HEK293 (cell line): ENCODE results near the gene SPACA4.

ENCODE experiments used
- CTCF ChIA-PET: fragments of 350-600 bp; formaldehyde crosslinking; extraction: SDS; loops from one replicate; lab custom pipeline; 2021; ENCODE audit warnings: antibody characterized with exemption; lab: Yijun Ruan, JAX
- POLR2A ChIA-PET: fragments of 300-600 bp; formaldehyde crosslinking; extraction: SDS; loops from one replicate; lab custom pipeline; 2020; ENCODE audit warnings: antibody characterized with exemption, inconsistent platforms; lab: Yijun Ruan, JAX
- H3K27ac ChIP-seq: fragments of 200-500 bp; sonication (Bioruptor generic); 2 replicates; pipeline ENCODE4 v1.5.1; 2014; ENCODE audit warnings: low read depth, low read length, control low read depth, inconsistent platforms; ENCODE audit errors: extremely low read depth
- H3K36me3 ChIP-seq, 2 experiments: fragments of 200-500 bp in 1 of 2; sonication (Bioruptor generic) in 1 of 2; 1 replicate in 1 of 2; 2 replicates in 1 of 2; pipeline ENCODE4 v1.5.1; 2014 to 2017; ENCODE audit warnings: inconsistent platforms in 2 of 2, low read length in 2 of 2; ENCODE audit not compliant: control insufficient read depth in 2 of 2, insufficient read depth in 1 of 2
- H3K4me1 ChIP-seq: fragments of 200-500 bp; sonication (Bioruptor generic); 2 replicates; pipeline ENCODE4 v1.5.1; 2014; ENCODE audit warnings: mild to moderate bottlenecking, low read length, inconsistent platforms; ENCODE audit not compliant: control insufficient read depth, insufficient read depth
- H3K4me3 ChIP-seq: 2 replicates; pipeline ENCODE4 v1.5.1; 2011; ENCODE audit warnings: low read depth, mild to moderate bottlenecking, control low read depth, low read length, moderate library complexity
- H3K9me3 ChIP-seq: fragments of 200-500 bp; sonication (Bioruptor generic); 2 replicates; pipeline ENCODE4 v1.5.1; 2014; ENCODE audit warnings: low read depth, low read length, inconsistent platforms; ENCODE audit not compliant: control insufficient read depth, insufficient read depth
- GLIS1 ChIP-seq: fragments of 450-650 bp; formaldehyde crosslinking; IDR thresholded peaks from 2 replicates; pipeline ENCODE4 v1.5.1; 2016; ENCODE audit warnings: missing biosample characterization, missing genetic modification characterization
- KLF16 ChIP-seq: fragments of 450-650 bp; formaldehyde crosslinking; IDR thresholded peaks from 2 replicates; pipeline ENCODE4 v1.5.1; 2017; ENCODE audit warnings: missing biosample characterization, missing genetic modification characterization
- KLF8 ChIP-seq: fragments of 450-650 bp; formaldehyde crosslinking; IDR thresholded peaks from 2 replicates; pipeline ENCODE4 v1.5.1; 2016; ENCODE audit warnings: missing biosample characterization, missing genetic modification characterization
- MEIS1 ChIP-seq: sonication (generic); formaldehyde crosslinking; IDR thresholded peaks from 2 replicates; pipeline ENCODE4 v1.8.1; 2022; ENCODE audit warnings: missing genetic modification reagents, mild to moderate bottlenecking, borderline replicate concordance
- MZF1 ChIP-seq: fragments of 450-650 bp; formaldehyde crosslinking; IDR thresholded peaks from 2 replicates; pipeline ENCODE4 v1.5.1; 2017; ENCODE audit warnings: missing biosample characterization, missing genetic modification characterization, borderline replicate concordance
- OSR2 ChIP-seq: fragments of 450-650 bp; formaldehyde crosslinking; IDR thresholded peaks from 2 replicates; pipeline ENCODE4 v1.5.1; 2016; ENCODE audit warnings: missing biosample characterization, missing genetic modification characterization
- REPIN1 ChIP-seq: fragments of 450-650 bp; formaldehyde crosslinking; IDR thresholded peaks from 2 replicates; pipeline ENCODE4 v1.5.1; 2017; ENCODE audit warnings: missing biosample characterization, missing genetic modification characterization, low read depth
- SETDB1 ChIP-seq: IDR thresholded peaks from one replicate; pipeline ENCODE4 v1.6.1; 2017; ENCODE audit warnings: mild to moderate bottlenecking, low read length, moderate library complexity, mixed read lengths; ENCODE audit not compliant: insufficient read length
- WT1 ChIP-seq: fragments of 450-650 bp; formaldehyde crosslinking; IDR thresholded peaks from 2 replicates; pipeline ENCODE4 v1.5.1; 2016; ENCODE audit warnings: missing biosample characterization, missing genetic modification characterization
- ZEB2 ChIP-seq: fragments of 450-650 bp; formaldehyde crosslinking; IDR thresholded peaks from 2 replicates; pipeline ENCODE4 v1.5.1; 2016; ENCODE audit warnings: missing biosample characterization, missing genetic modification characterization
- ZNF10 ChIP-seq: fragments of 450-650 bp; formaldehyde crosslinking; IDR thresholded peaks from 2 replicates; pipeline ENCODE4 v1.5.1; 2017; ENCODE audit warnings: missing biosample characterization, missing genetic modification characterization
- ZNF140 ChIP-seq: fragments of 450-650 bp; formaldehyde crosslinking; IDR thresholded peaks from 2 replicates; pipeline ENCODE4 v1.5.1; 2016; ENCODE audit warnings: missing biosample characterization, missing genetic modification characterization
- ZNF175 ChIP-seq: fragments of 450-650 bp; formaldehyde crosslinking; IDR thresholded peaks from 2 replicates; pipeline ENCODE4 v1.5.1; 2016; ENCODE audit warnings: missing biosample characterization, missing genetic modification characterization
- ZNF2 ChIP-seq: fragments of 450-650 bp; formaldehyde crosslinking; IDR thresholded peaks from 2 replicates; pipeline ENCODE4 v1.5.1; 2016; ENCODE audit warnings: missing biosample characterization, missing genetic modification characterization
- ZNF214 ChIP-seq: fragments of 450-650 bp; formaldehyde crosslinking; IDR thresholded peaks from 2 replicates; pipeline ENCODE4 v1.5.1; 2017; ENCODE audit warnings: missing biosample characterization, mild to moderate bottlenecking, missing genetic modification characterization, borderline replicate concordance
- ZNF335 ChIP-seq: fragments of 450-650 bp; formaldehyde crosslinking; conservative IDR thresholded peaks from 2 replicates; pipeline ENCODE4 v1.5.1; 2016; ENCODE audit warnings: missing biosample characterization, missing genetic modification characterization
- ZNF391 ChIP-seq: fragments of 450-650 bp; formaldehyde crosslinking; IDR thresholded peaks from 2 replicates; pipeline ENCODE4 v1.5.1; 2016; ENCODE audit warnings: low read depth, missing biosample characterization, missing genetic modification characterization, borderline replicate concordance
- ZNF501 ChIP-seq: fragments of 450-650 bp; formaldehyde crosslinking; IDR thresholded peaks from 2 replicates; pipeline ENCODE4 v1.5.1; 2016; ENCODE audit warnings: missing biosample characterization, missing genetic modification characterization
- ZNF555 ChIP-seq: fragments of 450-650 bp; formaldehyde crosslinking; conservative IDR thresholded peaks from 2 replicates; pipeline ENCODE4 v1.5.1; 2017; ENCODE audit warnings: missing biosample characterization, mild to moderate bottlenecking, missing genetic modification characterization, inconsistent platforms
- ZNF610 ChIP-seq: fragments of 450-650 bp; formaldehyde crosslinking; IDR thresholded peaks from 2 replicates; pipeline ENCODE4 v1.5.1; 2016; ENCODE audit warnings: missing biosample characterization, missing genetic modification characterization, borderline replicate concordance
- ZNF664 ChIP-seq: fragments of 450-650 bp; formaldehyde crosslinking; IDR thresholded peaks from 2 replicates; pipeline ENCODE4 v1.5.1; 2016; ENCODE audit warnings: missing biosample characterization, missing genetic modification characterization
- ZNF677 ChIP-seq: fragments of 450-650 bp; IDR thresholded peaks from 2 replicates; pipeline ENCODE4 v1.5.0; 2018; ENCODE audit warnings: missing biosample characterization, mild to moderate bottlenecking, missing genetic modification characterization, moderate library complexity
- ZNF777 ChIP-seq: fragments of 450-650 bp; formaldehyde crosslinking; IDR thresholded peaks from 2 replicates; pipeline ENCODE4 v1.5.1; 2017; ENCODE audit warnings: missing biosample characterization, missing genetic modification characterization, borderline replicate concordance
- TF ChIP-seq, protein P1 (sequence below): fragments of 450-650 bp; formaldehyde crosslinking; IDR thresholded peaks from 2 replicates; pipeline ENCODE4 v1.5.1; 2016; ENCODE audit warnings: missing biosample characterization, missing genetic modification characterization
- TF ChIP-seq, protein P2 (sequence below): fragments of 450-650 bp; formaldehyde crosslinking; IDR thresholded peaks from 2 replicates; pipeline ENCODE4 v1.5.1; 2017; ENCODE audit warnings: missing biosample characterization, missing genetic modification characterization
- TF ChIP-seq, protein P3 (sequence below): fragments of 450-650 bp; formaldehyde crosslinking; IDR thresholded peaks from 2 replicates; pipeline ENCODE4 v1.5.1; 2017; ENCODE audit warnings: missing biosample characterization, missing genetic modification characterization
- TF ChIP-seq, protein P4 (sequence below): sonication (generic); formaldehyde crosslinking; IDR thresholded peaks from 2 replicates; pipeline ENCODE4 v1.8.1; 2022; ENCODE audit warnings: mild to moderate bottlenecking, moderate library complexity, missing genetic modification reagents
- TF ChIP-seq, protein P5 (sequence below): fragments of 450-650 bp; formaldehyde crosslinking; IDR thresholded peaks from 2 replicates; pipeline ENCODE4 v1.5.1; 2017; ENCODE audit warnings: missing biosample characterization, missing genetic modification characterization
- TF ChIP-seq, protein P6 (sequence below): fragments of 450-650 bp; formaldehyde crosslinking; IDR thresholded peaks from 2 replicates; pipeline ENCODE4 v1.5.1; 2016; ENCODE audit warnings: missing biosample characterization, missing genetic modification characterization

The SPACA4 gene

DNA sequence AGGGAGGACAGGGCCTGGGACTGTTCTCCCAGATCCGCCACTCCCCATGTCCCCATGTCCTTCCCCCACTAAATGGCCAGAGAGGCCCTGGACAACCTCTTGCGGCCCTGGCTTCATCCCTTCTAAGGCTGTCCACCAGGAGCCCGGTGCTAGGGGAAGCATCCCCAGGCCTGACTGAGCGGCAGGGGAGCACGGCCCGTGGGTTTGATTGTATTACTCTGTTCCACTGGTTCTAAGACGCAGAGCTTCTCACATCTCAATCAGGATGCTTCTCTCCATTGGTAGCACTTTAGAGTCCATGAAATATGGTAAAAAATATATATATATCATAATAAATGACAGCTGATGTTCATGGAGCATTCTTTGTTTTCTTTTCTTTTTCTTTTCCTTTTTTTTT is 815 bp downstream of the SPACA4 start:
- ChIA-PET POLR2A (interaction anchor here (0.7 to 5.2 kb wide), 2 partner anchors 12 to 345 kb away, joined by 3 to 60 read pairs; partner anchors contain the start of genes RPL18 and SPHK2), CTCF (interaction anchor here (0.5 to 5.3 kb wide), 9 partner anchors 10 to 341 kb away, joined by 3 to 51 read pairs (median 6); no protein-coding TSS in a partner anchor)
- Histone ChIP-seq H3K36me3 (no peaks in the 10 kb centered on the region), H3K4me3 (no peak overlapping the region), H3K4me1 (no peaks in the 10 kb centered on the region; the same call in 1 of the 2 replicates), H3K27ac (no peak overlapping the region), H3K9me3 (no peaks in the 10 kb centered on the region)
- TF ChIP-seq SETDB1 (no peak), MEIS1 (CRISPR knock-in tag) (no peak), MZF1 (tag by site-specific recombination) (no peak), ZNF140 (tag by site-specific recombination) (no peak), ZNF610 (tag by site-specific recombination) (no peak), ZNF10 (tag by site-specific recombination) (no peak), ZNF555 (tag by site-specific recombination) (no peak), REPIN1 (tag by site-specific recombination) (no peak), KLF8 (tag by site-specific recombination) (no peak), WT1 (no peak), ZNF677 (tag by site-specific recombination) (no peak), ZEB2 (tag by site-specific recombination) (no peak), KLF16 (no peak), OSR2 (tag by site-specific recombination) (no peak), ZNF664 (no peak), ZNF2 (tag by site-specific recombination) (no peak)
- TF ChIP-seq, protein P1, sequence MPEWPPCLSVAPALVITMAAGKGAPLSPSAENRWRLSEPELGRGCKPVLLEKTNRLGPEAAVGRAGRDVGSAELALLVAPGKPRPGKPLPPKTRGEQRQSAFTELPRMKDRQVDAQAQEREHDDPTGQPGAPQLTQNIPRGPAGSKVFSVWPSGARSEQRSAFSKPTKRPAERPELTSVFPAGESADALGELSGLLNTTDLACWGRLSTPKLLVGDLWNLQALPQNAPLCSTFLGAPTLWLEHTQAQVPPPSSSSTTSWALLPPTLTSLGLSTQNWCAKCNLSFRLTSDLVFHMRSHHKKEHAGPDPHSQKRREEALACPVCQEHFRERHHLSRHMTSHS (tag by site-specific recombination): no peak
- TF ChIP-seq, protein P2, sequence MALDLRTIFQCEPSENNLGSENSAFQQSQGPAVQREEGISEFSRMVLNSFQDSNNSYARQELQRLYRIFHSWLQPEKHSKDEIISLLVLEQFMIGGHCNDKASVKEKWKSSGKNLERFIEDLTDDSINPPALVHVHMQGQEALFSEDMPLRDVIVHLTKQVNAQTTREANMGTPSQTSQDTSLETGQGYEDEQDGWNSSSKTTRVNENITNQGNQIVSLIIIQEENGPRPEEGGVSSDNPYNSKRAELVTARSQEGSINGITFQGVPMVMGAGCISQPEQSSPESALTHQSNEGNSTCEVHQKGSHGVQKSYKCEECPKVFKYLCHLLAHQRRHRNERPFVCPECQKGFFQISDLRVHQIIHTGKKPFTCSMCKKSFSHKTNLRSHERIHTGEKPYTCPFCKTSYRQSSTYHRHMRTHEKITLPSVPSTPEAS (tag by site-specific recombination): no peak
- TF ChIP-seq, protein P3, sequence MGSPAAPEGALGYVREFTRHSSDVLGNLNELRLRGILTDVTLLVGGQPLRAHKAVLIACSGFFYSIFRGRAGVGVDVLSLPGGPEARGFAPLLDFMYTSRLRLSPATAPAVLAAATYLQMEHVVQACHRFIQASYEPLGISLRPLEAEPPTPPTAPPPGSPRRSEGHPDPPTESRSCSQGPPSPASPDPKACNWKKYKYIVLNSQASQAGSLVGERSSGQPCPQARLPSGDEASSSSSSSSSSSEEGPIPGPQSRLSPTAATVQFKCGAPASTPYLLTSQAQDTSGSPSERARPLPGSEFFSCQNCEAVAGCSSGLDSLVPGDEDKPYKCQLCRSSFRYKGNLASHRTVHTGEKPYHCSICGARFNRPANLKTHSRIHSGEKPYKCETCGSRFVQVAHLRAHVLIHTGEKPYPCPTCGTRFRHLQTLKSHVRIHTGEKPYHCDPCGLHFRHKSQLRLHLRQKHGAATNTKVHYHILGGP (tag by site-specific recombination): no peak

DNA sequence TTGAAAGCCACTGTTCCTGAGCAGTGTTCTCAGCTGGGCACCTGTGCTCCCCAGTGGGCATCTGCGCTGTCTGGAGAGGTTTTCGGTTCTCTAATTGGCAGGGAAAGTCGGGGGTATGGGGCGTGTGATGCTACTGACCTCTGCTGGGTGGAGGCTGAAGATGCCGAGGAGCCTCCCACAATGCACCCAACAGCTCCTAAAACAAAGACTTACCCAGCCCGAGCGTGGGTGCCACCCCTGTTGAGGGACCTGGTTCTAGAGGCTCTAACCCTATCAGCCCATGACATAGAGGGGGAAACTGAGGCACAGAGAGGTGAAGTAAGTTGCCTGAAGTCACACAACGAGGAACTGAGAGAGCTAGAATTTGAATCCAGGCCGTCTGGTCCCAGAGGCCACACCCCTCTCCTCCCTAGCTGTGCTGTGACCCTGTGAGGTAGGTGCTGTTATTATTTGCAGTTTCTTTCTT is 2.3 kb downstream of the SPACA4 start:
- ChIA-PET POLR2A (interaction anchor here (0.5 to 5.2 kb wide), 7 partner anchors 8 to 363 kb away, joined by 3 to 60 read pairs (median 7); partner anchors contain the start of genes RPL18 and SPHK2), CTCF (interaction anchor here (0.5 to 5.3 kb wide), 16 partner anchors 9 to 1558 kb away, joined by 3 to 51 read pairs (median 5); no protein-coding TSS in a partner anchor)
- Histone ChIP-seq H3K27ac (no peak overlapping the region), H3K36me3 (no peaks in the 10 kb centered on the region), H3K9me3 (no peaks in the 10 kb centered on the region), H3K4me3 (no peak overlapping the region), H3K4me1 (no peaks in the 10 kb centered on the region; the same call in 1 of the 2 replicates)
- no peak for TF ChIP-seq KLF8 (tag by site-specific recombination)
- TF ChIP-seq ZNF214 (tag by site-specific recombination): no peak
- TF ChIP-seq GLIS1: peak; percentile 26
- TF ChIP-seq, protein P4, sequence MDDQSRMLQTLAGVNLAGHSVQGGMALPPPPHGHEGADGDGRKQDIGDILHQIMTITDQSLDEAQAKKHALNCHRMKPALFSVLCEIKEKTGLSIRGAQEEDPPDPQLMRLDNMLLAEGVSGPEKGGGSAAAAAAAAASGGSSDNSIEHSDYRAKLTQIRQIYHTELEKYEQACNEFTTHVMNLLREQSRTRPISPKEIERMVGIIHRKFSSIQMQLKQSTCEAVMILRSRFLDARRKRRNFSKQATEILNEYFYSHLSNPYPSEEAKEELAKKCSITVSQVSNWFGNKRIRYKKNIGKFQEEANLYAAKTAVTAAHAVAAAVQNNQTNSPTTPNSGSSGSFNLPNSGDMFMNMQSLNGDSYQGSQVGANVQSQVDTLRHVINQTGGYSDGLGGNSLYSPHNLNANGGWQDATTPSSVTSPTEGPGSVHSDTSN (CRISPR knock-in tag): no peak
- TF ChIP-seq, protein P5, sequence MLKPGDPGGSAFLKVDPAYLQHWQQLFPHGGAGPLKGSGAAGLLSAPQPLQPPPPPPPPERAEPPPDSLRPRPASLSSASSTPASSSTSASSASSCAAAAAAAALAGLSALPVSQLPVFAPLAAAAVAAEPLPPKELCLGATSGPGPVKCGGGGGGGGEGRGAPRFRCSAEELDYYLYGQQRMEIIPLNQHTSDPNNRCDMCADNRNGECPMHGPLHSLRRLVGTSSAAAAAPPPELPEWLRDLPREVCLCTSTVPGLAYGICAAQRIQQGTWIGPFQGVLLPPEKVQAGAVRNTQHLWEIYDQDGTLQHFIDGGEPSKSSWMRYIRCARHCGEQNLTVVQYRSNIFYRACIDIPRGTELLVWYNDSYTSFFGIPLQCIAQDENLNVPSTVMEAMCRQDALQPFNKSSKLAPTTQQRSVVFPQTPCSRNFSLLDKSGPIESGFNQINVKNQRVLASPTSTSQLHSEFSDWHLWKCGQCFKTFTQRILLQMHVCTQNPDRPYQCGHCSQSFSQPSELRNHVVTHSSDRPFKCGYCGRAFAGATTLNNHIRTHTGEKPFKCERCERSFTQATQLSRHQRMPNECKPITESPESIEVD (tag by site-specific recombination): no peak
- peak; percentile 14; the same call in 1 of the 2 replicates for TF ChIP-seq ZNF10 (tag by site-specific recombination)
- TF ChIP-seq ZNF501 (tag by site-specific recombination): no peak
- no peak for TF ChIP-seq ZNF175 (tag by site-specific recombination)
- no peak for TF ChIP-seq ZNF391 (tag by site-specific recombination)
- TF ChIP-seq ZNF777 (tag by site-specific recombination): no peak
- TF ChIP-seq, protein P6, sequence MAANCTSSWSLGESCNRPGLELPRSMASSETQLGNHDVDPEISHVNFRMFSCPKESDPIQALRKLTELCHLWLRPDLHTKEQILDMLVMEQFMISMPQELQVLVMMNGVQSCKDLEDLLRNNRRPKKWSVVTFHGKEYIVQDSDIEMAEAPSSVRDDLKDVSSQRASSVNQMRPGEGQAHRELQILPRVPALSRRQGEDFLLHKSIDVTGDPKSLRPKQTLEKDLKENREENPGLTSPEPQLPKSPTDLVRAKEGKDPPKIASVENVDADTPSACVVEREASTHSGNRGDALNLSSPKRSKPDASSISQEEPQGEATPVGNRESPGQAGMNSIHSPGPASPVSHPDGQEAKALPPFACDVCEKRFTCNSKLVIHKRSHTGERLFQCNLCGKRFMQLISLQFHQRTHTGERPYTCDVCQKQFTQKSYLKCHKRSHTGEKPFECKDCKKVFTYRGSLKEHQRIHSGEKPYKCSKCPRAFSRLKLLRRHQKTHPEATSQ: no peak
- TF ChIP-seq ZNF335: no peak
